Panc1 (cell line): ENCODE data around the gene PLEKHG5. TPM values are rescaled to one million over a fixed set of nuclear protein-coding genes. Genes with fewer than 3 reads are reported as not detected.
A peak's percentile ranks its signal among the peaks of the same experiment; 100 is the strongest.

Experiments used
- ATAC-seq: fragments of 200-7000 bp; cut with Tn5 transposase; 2 replicates; pipeline ENCODE4 v1.9.1; 2020; ENCODE audit warnings: mild to moderate bottlenecking, moderate library complexity
- BruUV-seq: library from RNA; stranded (reverse); fragments of 400-500 nt; replicated peaks from 2 replicates; lab custom pipeline; 2021; lab: Mats Ljungman, UMichigan
- CTCF ChIA-PET: fragments of 300-600 bp; sonication (Branson Sonifier 250); formaldehyde crosslinking; loops from one replicate; lab custom pipeline; 2022; ENCODE audit warnings: antibody characterized with exemption; lab: Charles Lee
- POLR2A ChIA-PET: fragments of 300-600 bp; sonication (Branson Sonifier 250); formaldehyde crosslinking; loops from one replicate; lab custom pipeline; 2022; ENCODE audit warnings: antibody characterized with exemption; lab: Charles Lee
- DNase-seq: peaks from one replicate; pipeline ENCODE4 v3.0.0-alpha.2; 2010; ENCODE audit warnings: low read depth, low spot score
- H3K27ac ChIP-seq: 2 replicates; pipeline ENCODE4 v1.5.1; 2011; ENCODE audit warnings: mild to moderate bottlenecking, low read length, inconsistent platforms
- H3K27me3 ChIP-seq: fragments of 200-500 bp; sonication (Bioruptor generic); 2 replicates; pipeline ENCODE4 v1.6.0; 2014; ENCODE audit warnings: low read length, inconsistent platforms; ENCODE audit not compliant: control insufficient read depth, insufficient read depth
- H3K36me3 ChIP-seq: fragments of 200-500 bp; sonication (Bioruptor generic); 2 replicates; pipeline ENCODE4 v1.5.1; 2014; ENCODE audit warnings: inconsistent platforms, mild to moderate bottlenecking, low read length, moderate library complexity; ENCODE audit not compliant: control insufficient read depth, insufficient read depth
- H3K4me1 ChIP-seq: 2 replicates; pipeline ENCODE4 v1.5.1; 2011; ENCODE audit warnings: inconsistent platforms, mild to moderate bottlenecking, low read length, moderate library complexity; ENCODE audit not compliant: control insufficient read depth, insufficient read depth
- H3K4me3 ChIP-seq, 2 experiments: 2 replicates each; pipeline ENCODE4 v1.5.1; 2011 to 2012; ENCODE audit warnings: low read depth in 2 of 2, low read length in 2 of 2, mild to moderate bottlenecking in 2 of 2, inconsistent platforms in 1 of 2, moderate library complexity in 1 of 2
- H3K9me3 ChIP-seq: fragments of 200-500 bp; sonication (Bioruptor generic); 2 replicates; pipeline ENCODE4 v1.5.1; 2014; ENCODE audit warnings: low read depth, mild to moderate bottlenecking, inconsistent platforms, low read length, moderate library complexity; ENCODE audit not compliant: control insufficient read depth, insufficient read depth
- POLR2AphosphoS5 ChIP-seq: IDR thresholded peaks from 2 replicates; pipeline ENCODE4 v1.6.1; 2012; ENCODE audit warnings: mild to moderate bottlenecking, low read depth, low read length, moderate library complexity
- SIN3A ChIP-seq: IDR thresholded peaks from 2 replicates; pipeline ENCODE4 v1.6.1; 2012; ENCODE audit warnings: low read depth, mild to moderate bottlenecking, low read length, moderate library complexity, borderline replicate concordance; ENCODE audit not compliant: insufficient read depth
- TCF7L2 ChIP-seq: IDR thresholded peaks from 2 replicates; pipeline ENCODE4 v1.6.1; 2011; ENCODE audit warnings: mild to moderate bottlenecking, low read depth, low read length, inconsistent platforms
- in situ Hi-C: cut with HindIII; loops from 2 replicates; pipeline ENCODE4 v1.10.0; 2016; ENCODE audit warnings: low sequenced_read_pairs, low pct_unique_long_range_greater_than_20kb
- intact Hi-C: fragments of 100-400 bp; cut with micrococcal nuclease; formaldehyde crosslinking; loops from one replicate; pipeline ENCODE4 v1.10.0; 2022; ENCODE audit not compliant: unreplicated experiment
- total RNA-seq: library from RNA; stranded (reverse); gene quantifications from one replicate; pipeline ENCODE4 v1.2.1, GENCODE V29; 2021; ENCODE audit not compliant: unreplicated experiment
- TF ChIP-seq, protein P1 (sequence below): fragments of 450-650 bp; IDR thresholded peaks from 2 replicates; pipeline ENCODE4 v1.5.1; 2017; ENCODE audit warnings: mild to moderate bottlenecking
- TF ChIP-seq, protein P2 (sequence below), 2 experiments: IDR thresholded peaks; 2 replicates each; pipeline ENCODE4 v1.6.1; 2011 to 2012; ENCODE audit warnings: low read depth in 2 of 2, control low read depth in 1 of 2, low read length in 1 of 2, mild to moderate bottlenecking in 1 of 2, moderate library complexity in 1 of 2; ENCODE audit not compliant: insufficient read depth in 1 of 2

Gene PLEKHG5
- total RNA-seq, 1 experiment from 2014 or later: 6.8 TPM

DNA sequence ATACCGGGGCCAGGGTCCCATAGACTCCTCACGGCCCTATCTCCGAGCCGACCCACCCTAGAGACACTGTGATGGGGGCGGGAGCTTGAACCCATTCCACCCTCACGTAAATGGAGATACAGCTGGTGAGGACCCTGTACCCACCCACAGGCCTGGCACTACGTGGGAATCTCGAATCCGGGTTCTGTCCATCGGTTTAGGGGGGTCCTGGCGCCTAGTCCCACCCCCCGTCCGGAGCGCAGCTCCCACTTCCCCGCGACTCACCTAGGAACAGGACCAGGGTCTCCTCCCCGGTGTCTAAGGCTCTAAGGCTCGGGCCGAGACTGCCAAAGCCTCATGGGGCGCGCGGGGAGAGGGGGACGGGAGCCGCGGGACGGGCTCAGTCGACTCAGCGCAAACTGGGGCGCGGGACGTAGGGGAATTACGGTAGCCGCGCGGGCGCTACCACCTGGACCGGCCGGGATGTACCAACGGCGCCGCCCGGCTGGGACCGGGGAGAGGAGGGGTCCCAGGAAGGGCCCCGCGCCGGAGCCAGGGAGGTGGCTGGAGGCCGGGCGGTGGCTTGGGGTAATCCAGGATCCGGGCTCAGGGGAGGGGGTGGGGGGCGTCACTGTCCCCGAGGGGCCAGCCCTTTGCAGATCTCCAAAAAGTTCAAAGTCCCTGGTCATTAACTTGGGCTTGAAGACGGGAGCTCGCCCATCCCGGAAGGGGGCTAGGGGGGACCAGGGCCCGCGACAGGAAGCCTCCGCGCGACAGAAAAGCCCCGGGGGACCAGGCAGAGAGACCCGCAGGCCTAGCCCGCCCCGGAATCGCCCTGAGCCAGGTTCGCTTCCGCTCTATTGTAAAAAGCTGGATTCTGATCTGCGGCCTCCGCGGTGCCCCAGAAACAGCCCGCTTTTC, 1.0 kb downstream of the PLEKHG5 start:
- in situ Hi-C loops (no loop called here), intact Hi-C loops (no loop called here)
- Histone ChIP-seq H3K27ac (peak overlapping the region; percentile 78), H3K27me3 (no peaks in the 10 kb centered on the region), H3K4me3 (peak overlapping the region; percentile 85 to 98), H3K36me3 (no peaks in the 10 kb centered on the region; the same call in 1 of the 2 replicates), H3K9me3 (no peaks in the 10 kb centered on the region), H3K4me1 (peaks cover 27% of the 10 kb centered on the region)
- POLR2A ChIA-PET: no interaction called here
- no TSS peak for BruUV-seq
- ATAC-seq (peak; percentile 72), DNase-seq (no peak)
- 0 out of 2 replicates have a peak, but pooled peaks have one; percentile 38 for TF ChIP-seq TCF7L2
- TF ChIP-seq, protein P1, sequence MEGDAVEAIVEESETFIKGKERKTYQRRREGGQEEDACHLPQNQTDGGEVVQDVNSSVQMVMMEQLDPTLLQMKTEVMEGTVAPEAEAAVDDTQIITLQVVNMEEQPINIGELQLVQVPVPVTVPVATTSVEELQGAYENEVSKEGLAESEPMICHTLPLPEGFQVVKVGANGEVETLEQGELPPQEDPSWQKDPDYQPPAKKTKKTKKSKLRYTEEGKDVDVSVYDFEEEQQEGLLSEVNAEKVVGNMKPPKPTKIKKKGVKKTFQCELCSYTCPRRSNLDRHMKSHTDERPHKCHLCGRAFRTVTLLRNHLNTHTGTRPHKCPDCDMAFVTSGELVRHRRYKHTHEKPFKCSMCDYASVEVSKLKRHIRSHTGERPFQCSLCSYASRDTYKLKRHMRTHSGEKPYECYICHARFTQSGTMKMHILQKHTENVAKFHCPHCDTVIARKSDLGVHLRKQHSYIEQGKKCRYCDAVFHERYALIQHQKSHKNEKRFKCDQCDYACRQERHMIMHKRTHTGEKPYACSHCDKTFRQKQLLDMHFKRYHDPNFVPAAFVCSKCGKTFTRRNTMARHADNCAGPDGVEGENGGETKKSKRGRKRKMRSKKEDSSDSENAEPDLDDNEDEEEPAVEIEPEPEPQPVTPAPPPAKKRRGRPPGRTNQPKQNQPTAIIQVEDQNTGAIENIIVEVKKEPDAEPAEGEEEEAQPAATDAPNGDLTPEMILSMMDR: no peak
- TF ChIP-seq, protein P2, sequence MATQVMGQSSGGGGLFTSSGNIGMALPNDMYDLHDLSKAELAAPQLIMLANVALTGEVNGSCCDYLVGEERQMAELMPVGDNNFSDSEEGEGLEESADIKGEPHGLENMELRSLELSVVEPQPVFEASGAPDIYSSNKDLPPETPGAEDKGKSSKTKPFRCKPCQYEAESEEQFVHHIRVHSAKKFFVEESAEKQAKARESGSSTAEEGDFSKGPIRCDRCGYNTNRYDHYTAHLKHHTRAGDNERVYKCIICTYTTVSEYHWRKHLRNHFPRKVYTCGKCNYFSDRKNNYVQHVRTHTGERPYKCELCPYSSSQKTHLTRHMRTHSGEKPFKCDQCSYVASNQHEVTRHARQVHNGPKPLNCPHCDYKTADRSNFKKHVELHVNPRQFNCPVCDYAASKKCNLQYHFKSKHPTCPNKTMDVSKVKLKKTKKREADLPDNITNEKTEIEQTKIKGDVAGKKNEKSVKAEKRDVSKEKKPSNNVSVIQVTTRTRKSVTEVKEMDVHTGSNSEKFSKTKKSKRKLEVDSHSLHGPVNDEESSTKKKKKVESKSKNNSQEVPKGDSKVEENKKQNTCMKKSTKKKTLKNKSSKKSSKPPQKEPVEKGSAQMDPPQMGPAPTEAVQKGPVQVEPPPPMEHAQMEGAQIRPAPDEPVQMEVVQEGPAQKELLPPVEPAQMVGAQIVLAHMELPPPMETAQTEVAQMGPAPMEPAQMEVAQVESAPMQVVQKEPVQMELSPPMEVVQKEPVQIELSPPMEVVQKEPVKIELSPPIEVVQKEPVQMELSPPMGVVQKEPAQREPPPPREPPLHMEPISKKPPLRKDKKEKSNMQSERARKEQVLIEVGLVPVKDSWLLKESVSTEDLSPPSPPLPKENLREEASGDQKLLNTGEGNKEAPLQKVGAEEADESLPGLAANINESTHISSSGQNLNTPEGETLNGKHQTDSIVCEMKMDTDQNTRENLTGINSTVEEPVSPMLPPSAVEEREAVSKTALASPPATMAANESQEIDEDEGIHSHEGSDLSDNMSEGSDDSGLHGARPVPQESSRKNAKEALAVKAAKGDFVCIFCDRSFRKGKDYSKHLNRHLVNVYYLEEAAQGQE (IDR thresholded peaks at IDR 0.05; ENCODE audit: insufficient read depth in 1 of 2, low read depth in 2 of 2, low read length in 1 of 2): no peak
- TF ChIP-seq POLR2AphosphoS5: peak; percentile 21; the same call in 1 of the 2 replicates
- 0 out of 2 replicates have a peak, but pooled peaks have one; percentile 23 for TF ChIP-seq SIN3A
- CTCF ChIA-PET: interaction anchor here (1.8 kb wide), 1 partner anchor 8 kb away, joined by 8 read pairs; no protein-coding TSS in a partner anchor

DNA sequence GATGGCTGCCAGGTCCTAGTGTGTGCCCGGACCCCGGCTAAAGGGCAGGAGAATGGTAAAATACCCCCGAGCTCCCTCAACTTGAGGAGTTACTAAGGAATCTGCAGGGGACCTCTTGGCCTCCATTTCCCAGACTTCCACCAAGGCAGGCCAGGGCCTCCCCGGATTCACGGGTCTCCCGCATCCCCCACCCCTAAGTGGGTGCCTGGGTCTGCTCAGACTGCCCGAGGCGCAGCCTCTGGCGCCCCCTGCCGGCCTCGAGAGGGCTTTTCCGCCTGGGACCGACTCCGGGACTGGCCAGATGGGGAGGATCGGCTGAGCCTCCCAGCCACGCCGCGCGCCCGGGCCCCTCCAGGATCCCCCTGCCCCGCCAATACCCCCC, 1.7 kb downstream of the PLEKHG5 start:
- intact Hi-C loops (no loop called here), in situ Hi-C loops (no loop called here)
- TF ChIP-seq, protein P1: peak; percentile 99
- TF ChIP-seq, protein P2 (IDR thresholded peaks at IDR 0.05; ENCODE audit: insufficient read depth in 1 of 2, low read depth in 2 of 2, low read length in 1 of 2): no peak
- TF ChIP-seq TCF7L2 (no peak), SIN3A (no peak), POLR2AphosphoS5 (no peak)
- POLR2A ChIA-PET: no interaction called here
- peaks cover 27% of the 10 kb centered on the region for H3K4me1 ChIP-seq
- DNase-seq: no peak
- peak overlapping the region; percentile 78 for H3K27ac ChIP-seq
- H3K27me3 ChIP-seq: no peaks in the 10 kb centered on the region
- no TSS peak for BruUV-seq
- H3K4me3 ChIP-seq: peak overlapping the region; percentile 85 to 98
- no peaks in the 10 kb centered on the region for H3K9me3 ChIP-seq
- CTCF ChIA-PET: interaction anchor here (0.5 to 1.8 kb wide), 3 partner anchors 8 to 11 kb away, joined by 3 to 8 read pairs (median 5); no protein-coding TSS in a partner anchor
- no peaks in the 10 kb centered on the region; the same call in 1 of the 2 replicates for H3K36me3 ChIP-seq
- peak; percentile 81 for ATAC-seq
